Mesenchymal stem cell (in vitro differentiated cells and primary cell): ENCODE results near the gene CACUL1.
"Not testable (repeated sequence)": the region's sequence is repeated elsewhere in the genome, so short reads cannot be mapped to it uniquely, and the experiment has no call there.

Experiments used
- DNase-seq: peaks from one replicate; pipeline ENCODE4 v3.0.0-alpha.2; 2013
- H2AFZ ChIP-seq: one replicate; pipeline ENCODE4 v1.6.1; 2013; ENCODE audit warnings: low read depth, mild to moderate bottlenecking, control low read depth, inconsistent platforms, low read length, moderate library complexity
- H2AK5ac ChIP-seq: 2 replicates; pipeline ENCODE4 v1.6.1; 2013; ENCODE audit warnings: low read length, moderate library complexity, mild to moderate bottlenecking, inconsistent platforms; ENCODE audit not compliant: severe bottlenecking
- H2BK120ac ChIP-seq: one replicate; pipeline ENCODE4 v1.6.1; 2013; ENCODE audit warnings: low read depth, mild to moderate bottlenecking, inconsistent platforms, low read length, moderate library complexity
- H2BK12ac ChIP-seq, 2 experiments: one replicate each; pipeline ENCODE4 v1.6.1; 2013; ENCODE audit warnings: inconsistent platforms in 2 of 2, low read length in 2 of 2, mild to moderate bottlenecking in 2 of 2, moderate library complexity in 2 of 2, control low read depth in 1 of 2
- H2BK15ac ChIP-seq: one replicate; pipeline ENCODE4 v1.6.1; 2013; ENCODE audit warnings: mild to moderate bottlenecking, low read depth, inconsistent platforms; ENCODE audit not compliant: poor library complexity, severe bottlenecking
- H2BK5ac ChIP-seq: 2 replicates; pipeline ENCODE4 v1.6.1; 2013; ENCODE audit warnings: low read depth, mild to moderate bottlenecking, low read length, control low read depth, inconsistent platforms; ENCODE audit not compliant: poor library complexity, severe bottlenecking
- H3K14ac ChIP-seq, 2 experiments: one replicate each; pipeline ENCODE4 v1.6.1; 2013; ENCODE audit warnings: inconsistent platforms in 2 of 2, low read length in 2 of 2, control low read depth in 1 of 2, mild to moderate bottlenecking in 1 of 2, moderate library complexity in 1 of 2
- H3K18ac ChIP-seq, 2 experiments: one replicate each; pipeline ENCODE4 v1.6.1; 2013; ENCODE audit warnings: inconsistent platforms in 2 of 2, low read length in 2 of 2, control low read depth in 1 of 2, low read depth in 1 of 2, mild to moderate bottlenecking in 1 of 2
- H3K23ac ChIP-seq, 2 experiments: one replicate each; pipeline ENCODE4 v1.6.1; 2013; ENCODE audit warnings: inconsistent platforms in 2 of 2, low read length in 2 of 2, mild to moderate bottlenecking in 2 of 2, moderate library complexity in 2 of 2, control low read depth in 1 of 2
- H3K27ac ChIP-seq: 2 replicates; pipeline ENCODE4 v1.5.1; 2013; ENCODE audit warnings: mild to moderate bottlenecking, moderate library complexity, low read length, control low read depth, inconsistent platforms; ENCODE audit not compliant: poor library complexity, severe bottlenecking
- H3K27me3 ChIP-seq, 2 experiments: 2 replicates each; pipeline versions ENCODE4 v1.6.1 to v1.7.0; 2013; ENCODE audit warnings: low read length in 2 of 2, mild to moderate bottlenecking in 2 of 2, moderate library complexity in 2 of 2, control low read depth in 1 of 2, inconsistent platforms in 1 of 2; ENCODE audit not compliant: control insufficient read depth in 1 of 2, insufficient read depth in 1 of 2
- H3K36me3 ChIP-seq, 2 experiments: 2 replicates each; pipeline versions ENCODE4 v1.6.1 to v1.7.0; 2013; ENCODE audit warnings: low read length in 2 of 2, control low read depth in 1 of 2, inconsistent platforms in 1 of 2, low read depth in 1 of 2, mild to moderate bottlenecking in 1 of 2; ENCODE audit not compliant: insufficient read depth in 2 of 2, control insufficient read depth in 1 of 2
- H3K4ac ChIP-seq, 2 experiments: one replicate each; pipeline ENCODE4 v1.6.1; 2013; ENCODE audit warnings: inconsistent platforms in 2 of 2, low read length in 2 of 2, mild to moderate bottlenecking in 2 of 2, moderate library complexity in 2 of 2, control low read depth in 1 of 2, low read depth in 1 of 2
- H3K4me1 ChIP-seq: 2 replicates; pipeline ENCODE4 v1.6.1; 2013; ENCODE audit warnings: low read depth, low read length, control low read depth; ENCODE audit not compliant: control insufficient read depth, insufficient read depth
- H3K4me2 ChIP-seq: 2 replicates; pipeline ENCODE4 v1.6.1; 2013; ENCODE audit warnings: low read length, mild to moderate bottlenecking, inconsistent platforms; ENCODE audit not compliant: poor library complexity, severe bottlenecking
- H3K4me3 ChIP-seq, 2 experiments: 2 replicates each; pipeline versions ENCODE4 v1.5.1 to v1.7.0; 2013; ENCODE audit warnings: low read length in 2 of 2, mild to moderate bottlenecking in 2 of 2, control low read depth in 1 of 2, low read depth in 1 of 2; ENCODE audit not compliant: insufficient read depth in 1 of 2
- H3K79me1 ChIP-seq: replicated peaks from 2 replicates; pipeline ENCODE4 v1.6.1; 2013; ENCODE audit warnings: mild to moderate bottlenecking, control low read depth, low read length, inconsistent platforms; ENCODE audit not compliant: poor library complexity, severe bottlenecking
- H3K9ac ChIP-seq: 2 replicates; pipeline ENCODE4 v1.7.0; 2013; ENCODE audit warnings: mild to moderate bottlenecking, low read length, moderate library complexity
- H3K9me3 ChIP-seq: 2 replicates; pipeline ENCODE4 v1.7.0; 2013; ENCODE audit warnings: mild to moderate bottlenecking, low read length; ENCODE audit not compliant: control insufficient read depth
- H4K8ac ChIP-seq: one replicate; pipeline ENCODE4 v1.6.1; 2013; ENCODE audit warnings: inconsistent platforms, mild to moderate bottlenecking, low read length, moderate library complexity
- H4K91ac ChIP-seq: one replicate; pipeline ENCODE4 v1.6.1; 2013; ENCODE audit warnings: mild to moderate bottlenecking, low read length, inconsistent platforms
- WGBS: methylation state at CpG from one replicate; pipeline ENCODE4 v1.1.7; 2013; ENCODE audit warnings: mixed read lengths; 5-methylcytosine and 5-hydroxymethylcytosine counted together

The CACUL1 gene

GRCh38 chr10:118782916-118783465, 28.2 kb upstream of the CACUL1 start:
- H2BK120ac ChIP-seq, result not testable (repeated sequence)
- WGBS, result 92% methylated on average over 18 of the region's 31 CpGs

GRCh38 chr10:118781541-118781940, 26.8 kb upstream of the CACUL1 start:
- Histone ChIP-seq H2BK5ac (no peak overlapping the region), H2AFZ (no peak overlapping the region), H2BK12ac (no peak overlapping the region), H3K9ac (no peak overlapping the region), H3K23ac (no peak overlapping the region), H3K79me1 (no peaks in the 10 kb centered on the region), H4K8ac (no peak overlapping the region), H3K27me3 (peaks cover 7 to 23% of the 10 kb centered on the region in 2 experiments), H3K14ac (no peak overlapping the region), H3K4me2 (no peak overlapping the region), H3K36me3 (no peaks in the 10 kb centered on the region), H3K4ac (no peak overlapping the region), H3K9me3 (peaks cover 5% of the 10 kb centered on the region), H3K18ac (no peak overlapping the region), H2BK120ac (no peak overlapping the region), H3K4me3 (no peak overlapping the region), H2AK5ac (no peak overlapping the region), H2BK15ac (no peak overlapping the region), H3K27ac (no peak overlapping the region), H4K91ac (no peak overlapping the region), H3K4me1 (no peaks in the 10 kb centered on the region)
- WGBS, result 80% methylated on average over 4 of the region's 4 CpGs
- DNase-seq, result no peak

More at GRCh38 chr10:118782916-118783465, 28.2 kb upstream of the CACUL1 start:
- H4K8ac ChIP-seq, H2AK5ac ChIP-seq, H2AFZ ChIP-seq, H2BK12ac ChIP-seq, H4K91ac ChIP-seq, H2BK5ac ChIP-seq, H3K4me3 ChIP-seq, H3K23ac ChIP-seq, H3K27ac ChIP-seq, H3K4ac ChIP-seq, H3K4me2 ChIP-seq, H3K18ac ChIP-seq, H3K9me3 ChIP-seq, H3K4me1 ChIP-seq, DNase-seq, H3K36me3 ChIP-seq, H3K14ac ChIP-seq, H2BK15ac ChIP-seq, H3K9ac ChIP-seq, H3K79me1 ChIP-seq: not testable (repeated sequence)
- H3K27me3 ChIP-seq, result peaks cover 11 to 33% of the 10 kb centered on the region in 2 experiments

- H2BK5ac ChIP-seq, result no peak overlapping the region
- H3K14ac ChIP-seq, result no peak overlapping the region
- H3K27ac ChIP-seq, result no peak overlapping the region
- peaks cover 5% of the 10 kb centered on the region for H3K9me3 ChIP-seq
- no peak overlapping the region for H2BK120ac ChIP-seq
- no peak overlapping the region for H3K18ac ChIP-seq
- H2BK12ac ChIP-seq, result no peak overlapping the region
- H2AFZ ChIP-seq, result no peak overlapping the region
- no peak overlapping the region for H3K4me2 ChIP-seq
- no peak overlapping the region for H3K9ac ChIP-seq
- no peak overlapping the region for H4K91ac ChIP-seq
- no peak overlapping the region for H4K8ac ChIP-seq
- no peak overlapping the region for H3K4ac ChIP-seq
- no peak overlapping the region for H2AK5ac ChIP-seq
- WGBS, result 84% methylated on average over 7 of the region's 7 CpGs
- H3K4me1 ChIP-seq, result no peaks in the 10 kb centered on the region
- no peak for DNase-seq
- no peaks in the 10 kb centered on the region for H3K79me1 ChIP-seq
- no peak overlapping the region for H3K23ac ChIP-seq
- H3K36me3 ChIP-seq, result no peaks in the 10 kb centered on the region
- H3K4me3 ChIP-seq, result no peak overlapping the region
- no peak overlapping the region for H2BK15ac ChIP-seq
- peaks cover 7 to 15% of the 10 kb centered on the region in 2 experiments for H3K27me3 ChIP-seq
Measured at GRCh38 chr10:118778727-118779126, 24.0 kb upstream of the CACUL1 start.

GRCh38 chr10:118776960-118777359, 22.2 kb upstream of the CACUL1 start:
- Histone ChIP-seq H3K4me2 (no peak overlapping the region), H3K4ac (no peak overlapping the region), H3K27me3 (peaks cover 10 to 15% of the 10 kb centered on the region in 2 experiments), H2BK120ac (no peak overlapping the region), H3K14ac (no peak overlapping the region), H2AFZ (no peak overlapping the region), H3K79me1 (no peaks in the 10 kb centered on the region), H2AK5ac (no peak overlapping the region), H4K91ac (no peak overlapping the region), H3K4me3 (no peak overlapping the region), H3K9ac (no peak overlapping the region), H3K23ac (no peak overlapping the region), H2BK15ac (no peak overlapping the region), H2BK12ac (no peak overlapping the region), H2BK5ac (no peak overlapping the region), H3K9me3 (peaks cover 5% of the 10 kb centered on the region), H4K8ac (no peak overlapping the region), H3K36me3 (no peaks in the 10 kb centered on the region), H3K27ac (no peak overlapping the region), H3K4me1 (no peaks in the 10 kb centered on the region), H3K18ac (no peak overlapping the region)
- no peak for DNase-seq
- 68% methylated on average over 5 of the region's 5 CpGs for WGBS
